Measurements from ENCODE around the gene SMOC1.

SMOC1 gene

DNA sequence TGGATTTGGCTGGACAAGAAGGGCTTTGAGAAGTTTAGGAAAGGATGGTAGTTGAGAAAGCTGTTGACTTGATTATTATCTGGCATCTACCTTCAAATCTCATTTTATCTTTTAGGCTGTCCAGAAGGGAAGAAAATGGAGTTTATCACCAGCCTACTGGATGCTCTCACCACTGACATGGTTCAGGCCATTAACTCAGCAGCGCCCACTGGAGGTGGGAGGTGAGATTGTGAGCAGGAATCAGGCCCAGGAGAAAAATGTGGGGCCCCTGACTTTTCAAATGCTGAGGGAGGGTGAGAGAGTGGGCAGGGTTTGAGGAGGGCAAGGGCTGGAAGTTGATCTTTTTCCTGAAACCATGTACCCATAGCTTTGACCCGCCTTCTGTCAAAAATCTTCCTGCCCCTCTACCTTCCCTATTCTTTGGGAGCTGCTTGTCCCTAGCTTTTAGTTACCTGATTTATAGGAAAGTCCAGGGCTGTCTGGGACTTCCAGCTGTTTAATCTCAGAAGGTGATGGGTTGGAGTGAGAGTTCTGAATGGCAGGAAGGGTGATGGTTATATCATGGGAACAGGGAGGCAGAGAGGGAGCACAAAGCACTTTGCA, 134.2 kb downstream of the SMOC1 start:
- no peak for ATAC-seq

DNA sequence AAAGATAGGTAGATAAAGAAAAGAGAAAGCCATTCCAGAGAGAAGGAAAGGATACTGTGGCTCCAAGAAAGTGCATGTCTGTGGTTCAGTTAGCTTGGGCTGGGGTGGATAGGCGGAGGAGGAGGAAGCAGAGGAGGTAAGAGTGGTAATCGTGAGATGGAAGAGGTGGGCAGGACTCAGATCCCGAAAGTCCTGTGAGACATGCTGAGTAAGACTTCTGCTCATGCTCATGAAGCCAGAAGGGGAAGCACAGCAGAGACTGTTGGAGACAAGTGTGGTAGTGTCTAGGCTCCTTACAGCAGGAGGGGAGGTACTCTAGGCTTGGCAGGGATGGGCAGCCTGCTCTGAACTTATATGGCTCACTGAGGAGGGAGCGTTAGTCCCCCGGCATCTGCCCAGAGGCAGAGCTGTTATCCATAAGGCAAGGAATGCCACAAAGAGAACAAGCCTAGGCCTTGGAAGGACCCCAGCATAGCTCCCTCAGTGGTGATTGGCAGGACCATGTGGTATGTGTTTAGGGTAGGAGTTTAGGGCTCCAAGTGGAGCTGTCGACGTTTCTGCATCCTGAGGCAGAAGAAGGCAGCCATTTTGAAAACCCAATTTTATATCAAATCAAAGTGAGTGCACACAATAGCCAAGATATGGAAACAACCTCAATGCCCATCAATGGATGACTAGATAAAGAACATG, 135.3 kb downstream of the SMOC1 start:
- no peak for ATAC-seq

- no peak for ATAC-seq
Observed at GRCh38 chr14:70018230-70018629, 139.0 kb downstream of the SMOC1 start.

GRCh38 chr14:70018713-70019211, 139.5 kb downstream of the SMOC1 start:
- ATAC-seq = no peak

GRCh38 chr14:70019695-70020094, 140.5 kb downstream of the SMOC1 start:
- no peak for ATAC-seq

DNA sequence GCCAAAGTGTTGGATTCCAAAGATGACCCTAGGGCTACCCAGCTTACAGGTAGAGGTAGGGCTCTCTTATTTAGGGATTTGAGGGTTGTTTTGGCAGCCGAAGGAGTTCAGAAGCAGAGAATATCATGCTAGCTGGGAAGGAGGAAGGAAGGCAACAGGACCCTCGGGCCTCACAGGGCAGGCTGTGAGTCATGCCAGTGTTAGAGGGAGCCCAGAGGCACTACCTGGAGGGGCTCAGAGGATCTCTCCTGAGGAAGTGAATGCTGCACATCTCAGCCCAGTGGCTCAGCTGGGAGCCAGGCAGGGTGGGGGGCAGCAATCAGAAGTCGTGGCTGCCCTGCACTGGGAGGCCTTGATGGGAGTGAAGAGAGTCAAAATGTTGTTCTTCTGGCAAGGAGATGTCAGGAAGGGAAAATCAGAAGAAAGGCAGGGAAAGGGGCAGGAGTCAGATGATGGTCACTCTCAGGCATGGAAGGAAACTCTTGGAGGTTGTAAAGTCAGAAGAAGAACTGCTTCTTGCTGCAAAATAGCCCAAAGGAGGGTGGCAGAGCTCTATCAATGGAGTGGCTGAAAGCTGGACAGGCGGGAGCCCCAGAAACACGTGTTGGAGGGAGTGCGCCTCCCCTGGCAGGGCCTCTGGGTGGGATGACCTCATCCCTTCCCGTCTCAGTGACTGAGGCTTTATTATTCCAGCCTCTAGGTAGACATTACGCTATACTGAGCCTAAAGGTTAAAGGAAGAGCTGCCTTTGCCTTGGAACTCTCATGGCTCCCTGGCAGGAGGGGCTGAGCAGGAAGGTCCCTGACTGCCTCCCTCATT, 141.3 kb downstream of the SMOC1 start:
- no peak for ATAC-seq

GRCh38 chr14:70021548-70022220, 142.5 kb downstream of the SMOC1 start:
- ATAC-seq = no peak

DNA sequence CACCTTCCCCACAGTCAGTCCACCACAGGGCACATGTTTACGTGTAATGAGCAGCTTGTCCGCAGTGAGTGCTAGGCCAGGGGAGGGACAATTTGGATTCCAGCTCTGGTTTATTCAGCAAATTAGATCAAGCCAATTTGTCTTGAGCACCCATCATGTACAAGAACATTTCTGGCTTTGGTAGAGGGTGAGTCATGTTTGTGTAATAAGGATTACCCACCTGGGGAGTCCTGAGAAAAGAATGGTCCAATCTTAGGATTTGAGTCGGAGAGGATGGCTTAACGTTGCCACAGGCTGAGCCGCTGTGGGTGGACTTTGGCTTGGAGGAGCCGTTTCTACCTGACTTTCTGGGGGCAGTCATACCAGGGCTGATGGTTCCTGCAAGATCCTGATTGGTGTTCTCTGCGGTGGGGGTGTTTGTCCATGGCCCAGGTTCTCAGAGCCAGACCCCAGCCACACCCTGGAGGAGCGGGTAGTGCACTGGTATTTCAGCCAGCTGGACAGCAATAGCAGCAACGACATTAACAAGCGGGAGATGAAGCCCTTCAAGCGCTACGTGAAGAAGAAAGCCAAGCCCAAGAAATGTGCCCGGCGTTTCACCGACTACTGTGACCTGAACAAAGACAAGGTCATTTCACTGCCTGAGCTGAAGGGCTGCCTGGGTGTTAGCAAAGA, 143.7 kb downstream of the SMOC1 start:
- no peak for ATAC-seq

DNA sequence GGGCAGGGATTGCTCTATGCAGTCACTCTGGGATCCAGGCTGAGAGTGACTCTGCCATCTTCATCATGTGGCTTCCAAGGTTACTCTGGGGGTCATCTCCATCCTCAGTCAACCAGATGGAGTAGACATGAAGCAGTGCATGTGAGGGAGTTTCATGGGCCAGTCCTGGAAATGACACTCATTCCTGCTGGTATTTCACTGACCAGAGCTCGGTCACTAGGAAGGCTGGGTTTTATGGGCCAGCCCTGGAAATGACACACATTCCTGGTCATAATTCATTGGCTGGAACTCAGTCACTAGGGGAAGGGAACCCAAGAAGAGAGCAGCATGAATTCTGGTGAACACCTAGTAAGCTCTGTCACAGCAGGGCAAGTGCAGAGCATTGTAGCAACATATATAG, 144.7 kb downstream of the SMOC1 start:
- no peak for ATAC-seq

DNA sequence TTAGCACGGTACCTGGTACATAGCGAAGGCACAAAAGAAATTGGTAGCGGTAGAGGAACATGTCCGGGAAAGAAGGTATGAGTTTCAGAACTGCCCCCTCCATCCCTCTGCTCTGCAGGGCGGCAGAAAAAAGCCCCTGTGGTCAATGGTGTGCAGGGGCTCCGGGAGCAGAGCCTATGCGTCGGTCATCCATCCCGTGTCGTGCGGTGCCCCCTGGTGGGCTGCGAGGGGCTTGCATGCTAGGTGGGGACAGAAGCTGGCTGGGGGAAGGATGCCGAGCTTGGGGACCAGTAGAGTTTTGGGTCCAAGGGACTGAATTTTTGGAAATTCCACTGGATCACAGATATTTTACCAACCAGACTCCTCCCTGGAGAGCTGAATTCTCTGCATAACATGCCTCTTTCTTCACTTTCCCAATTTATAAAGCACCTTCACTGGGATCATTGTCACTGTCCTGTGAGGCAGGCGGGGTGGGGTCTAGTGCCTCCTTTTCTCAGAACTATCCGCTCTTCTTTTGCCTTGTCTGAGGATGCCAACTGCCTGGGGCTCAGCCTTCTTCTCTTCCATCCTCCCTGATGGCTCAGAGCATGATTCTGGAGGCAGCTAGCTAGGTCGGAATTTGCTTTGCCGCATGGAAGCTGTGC, 148.7 kb downstream of the SMOC1 start:
- ATAC-seq = no peak

DNA sequence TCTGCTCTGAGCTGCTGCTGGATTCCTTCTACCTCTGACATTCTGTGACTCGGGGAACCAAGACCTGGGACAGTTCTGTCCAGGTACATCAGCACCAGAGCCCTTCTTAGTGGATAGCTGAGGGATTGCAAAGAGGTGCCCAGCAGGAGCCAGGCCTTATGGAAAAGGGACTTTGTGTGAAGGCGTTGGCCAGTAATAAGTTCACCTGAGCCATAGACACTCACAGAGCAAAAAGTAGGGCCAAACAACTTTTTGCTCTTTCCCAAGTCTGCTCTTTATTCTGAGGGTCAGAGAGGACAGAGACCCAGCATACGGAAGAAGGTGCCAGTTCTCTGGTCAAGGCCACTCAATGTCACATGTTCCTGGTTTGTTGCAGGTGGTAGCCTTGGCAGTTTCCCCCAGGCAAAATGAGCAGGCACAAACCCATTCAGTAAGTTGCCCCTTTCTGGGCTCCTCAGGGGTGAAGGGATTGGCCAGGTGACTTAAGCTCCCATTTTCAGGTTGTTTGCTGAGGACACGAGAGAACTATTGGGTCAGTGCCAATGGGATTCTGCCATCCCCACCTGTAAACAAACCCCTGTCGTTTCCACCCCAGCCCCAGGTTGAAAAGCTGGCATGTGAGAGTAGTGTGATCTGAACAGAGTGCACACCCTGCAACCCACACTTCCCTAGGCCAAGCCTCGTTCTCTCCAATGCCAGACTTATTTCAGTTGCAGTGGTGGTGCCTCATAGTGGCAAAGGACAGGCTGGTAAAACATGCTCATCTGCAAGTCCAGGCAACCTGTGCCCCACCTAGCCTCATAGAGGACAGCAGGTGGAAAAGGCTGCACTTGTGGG, 150.3 kb downstream of the SMOC1 start:
- ATAC-seq = no peak

- no peak for ATAC-seq
Observed at GRCh38 chr14:70032016-70032415, 152.8 kb downstream of the SMOC1 start.

GRCh38 chr14:70032447-70032846, 153.2 kb downstream of the SMOC1 start:
- no peak for ATAC-seq

DNA sequence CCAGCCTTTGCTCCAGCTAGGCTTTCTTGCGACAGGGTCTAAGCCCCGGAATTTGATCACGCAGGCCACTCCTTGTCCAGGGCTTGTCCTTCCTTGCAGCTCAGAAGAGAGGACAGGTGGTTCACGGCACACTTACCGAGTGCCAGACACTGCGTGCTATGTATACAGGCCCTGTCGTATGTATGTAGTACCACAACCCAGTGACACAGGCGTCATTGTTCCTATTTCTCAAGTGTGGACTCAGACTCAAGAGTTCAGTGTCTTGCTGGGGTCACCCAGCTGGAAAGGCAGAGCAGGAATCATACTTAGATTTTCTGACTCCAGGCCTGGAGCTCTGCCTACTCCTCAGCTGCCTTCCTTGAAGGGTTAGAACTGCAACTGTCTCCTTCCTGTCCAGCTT, 153.9 kb downstream of the SMOC1 start:
- no peak for ATAC-seq

- no peak for ATAC-seq
Observed at GRCh38 chr14:70033561-70033960, 154.3 kb downstream of the SMOC1 start.

GRCh38 chr14:70034257-70034656, 155.0 kb downstream of the SMOC1 start:
- ATAC-seq = no peak

- ATAC-seq = no peak
Observed at GRCh38 chr14:70036665-70037064, 157.4 kb downstream of the SMOC1 start.

DNA sequence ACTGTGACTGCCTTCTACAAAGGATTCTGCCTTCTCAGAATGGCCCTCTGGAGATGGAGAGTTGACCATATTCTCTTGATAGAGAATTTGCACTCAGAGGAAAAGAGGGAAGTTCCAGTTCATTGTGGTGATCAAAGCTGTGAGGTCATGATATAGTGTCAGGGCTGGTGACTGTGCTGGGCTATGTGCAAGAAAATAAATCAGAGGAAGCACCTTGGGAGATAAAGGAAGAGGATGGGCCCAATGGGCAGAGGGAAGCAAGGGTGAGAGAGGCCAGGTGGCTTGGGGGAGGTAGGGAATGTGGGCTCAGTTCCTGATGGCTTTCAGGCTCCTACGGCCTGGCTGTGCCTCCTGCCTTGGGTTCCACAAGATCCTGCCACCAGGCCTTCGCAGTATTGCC, 163.8 kb downstream of the SMOC1 start:
- no peak for ATAC-seq

DNA sequence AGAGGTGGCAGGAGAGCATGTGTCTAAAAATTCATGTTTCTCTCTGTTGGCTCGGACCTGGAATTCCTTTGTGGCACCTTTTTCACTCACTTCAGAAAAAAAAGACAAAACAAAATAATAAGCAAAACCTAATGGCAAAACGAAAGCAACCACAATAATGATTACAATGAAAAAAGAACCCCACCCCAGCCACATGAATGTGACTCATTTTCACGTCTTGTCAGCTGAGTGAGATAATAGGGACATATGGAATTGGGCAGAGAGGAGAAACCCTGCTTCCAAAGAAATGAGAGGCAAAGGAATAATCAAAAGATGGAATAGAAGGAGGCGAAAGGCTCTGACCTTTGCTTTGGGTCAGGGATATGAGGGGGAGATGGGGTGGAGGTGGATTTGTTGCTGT, 166.1 kb downstream of the SMOC1 start:
- ATAC-seq = no peak

GRCh38 chr14:70045844-70046535, 166.8 kb downstream of the SMOC1 start:
- no peak for ATAC-seq
